ENCODE measurements around the gene CTNNA2. TPM values are rescaled to one million over a fixed set of nuclear protein-coding genes. Genes with fewer than 3 reads are reported as not detected.

The CTNNA2 gene
- total and polyA plus RNA-seq, 2 of the 8 experiments (the other 6 are each of a cell fraction or from before 2014, with no cell fraction given) = 3.9 to 9.0 TPM

GRCh38 chr2:80026040-80026729 lies 513.3 kb downstream of the CTNNA2 start (continued):
- TF ChIP-seq RAD21 (IDR thresholded peaks at IDR 0.05 in 1 of 2, conservative IDR thresholded peaks at IDR 0.05 in 1 of 2; ENCODE audit: low read depth in 2 of 2, low read length in 2 of 2) (no peak), TCF12 (IDR thresholded peaks at IDR 0.05; ENCODE audit: low read depth, low read length) (no peak), PHF8 (conservative IDR thresholded peaks at IDR 0.05; ENCODE audit: low read depth, low read length) (no peak)

Measured in H1 (cell line).